ENCODE measurements around the gene MBD3L2B.

Gene MBD3L2B

DNA sequence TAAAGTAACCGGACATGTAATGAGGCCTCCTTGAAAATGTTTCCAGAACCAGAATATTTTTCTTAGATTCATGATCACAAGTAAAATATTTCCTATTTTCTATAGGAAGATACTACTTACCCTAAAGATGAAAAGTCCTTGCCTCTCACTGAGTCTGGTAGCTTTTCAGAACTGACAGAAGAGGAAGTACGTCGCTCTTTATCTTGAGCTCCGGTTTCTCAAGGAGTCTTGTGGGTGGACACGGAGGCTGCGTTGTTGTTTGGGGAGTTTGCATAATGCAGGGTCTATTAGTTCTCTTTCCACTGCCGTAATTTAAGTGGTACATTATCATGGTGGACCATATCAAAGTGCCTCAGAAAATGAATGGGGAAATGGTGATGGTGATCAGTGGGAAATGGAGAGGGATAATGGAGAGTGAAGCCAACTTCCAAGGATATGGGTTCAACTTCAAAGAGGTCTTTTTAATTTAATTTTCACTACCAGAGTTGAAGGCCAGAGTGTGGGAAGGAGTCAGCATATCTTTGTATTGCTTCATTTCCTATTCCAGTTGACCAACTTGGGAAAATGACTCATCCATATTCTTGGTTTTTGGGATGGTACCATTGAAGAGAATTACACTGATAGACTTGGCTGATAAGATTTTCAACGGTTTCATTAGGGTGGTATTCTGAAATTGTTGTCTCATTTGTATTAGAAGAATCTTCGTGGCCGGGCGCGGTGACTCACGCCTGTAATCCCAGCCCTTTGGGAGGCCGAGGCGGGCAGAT lies 23.4 kb downstream of the MBD3L2B start:
- H3K27ac ChIP-seq (ENCODE audit: insufficient read depth, low read length, poor library complexity, severe bottlenecking): no peak overlapping the region
- H3K36me3 ChIP-seq (ENCODE audit: control insufficient read depth, insufficient read depth, low read length): no peaks in the 10 kb centered on the region
- no peaks in the 10 kb centered on the region for H3K27me3 ChIP-seq (replicated peaks; ENCODE audit: control insufficient read depth, insufficient read depth, low read length, poor library complexity, severe bottlenecking)
- peak overlapping the region; percentile 6 for H3K4me3 ChIP-seq (ENCODE audit: insufficient read depth, low read depth, low read length, poor library complexity, severe bottlenecking)
- H3K4me1 ChIP-seq (ENCODE audit: control insufficient read depth, insufficient read depth, low read length, poor library complexity, severe bottlenecking): no peaks in the 10 kb centered on the region
- no peaks in the 10 kb centered on the region for H3K9me3 ChIP-seq (ENCODE audit: control insufficient read depth, low read length)
- no peak for DNase-seq

DNA sequence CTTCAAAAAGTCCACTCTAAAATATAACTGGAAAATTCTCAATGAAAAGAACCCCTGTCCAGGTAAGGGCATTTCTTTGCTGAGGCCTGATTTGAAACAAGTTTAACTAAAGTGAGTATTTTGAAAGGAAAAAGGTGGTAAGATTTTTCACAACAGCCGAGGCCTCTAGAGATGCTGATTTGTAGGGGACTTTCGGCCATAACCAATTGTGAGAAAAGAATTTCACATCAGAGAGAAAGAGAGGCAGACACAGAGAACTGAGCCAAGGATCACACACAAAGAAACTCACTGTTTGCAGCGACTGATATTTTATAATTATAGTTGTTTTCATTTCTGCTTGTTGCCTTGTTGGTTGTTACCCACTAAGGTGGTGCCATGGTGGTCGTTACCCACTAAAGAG lies 24.4 kb downstream of the MBD3L2B start:
- H3K4me3 ChIP-seq (ENCODE audit: insufficient read depth, low read depth, low read length, poor library complexity, severe bottlenecking): no peak overlapping the region
- no peaks in the 10 kb centered on the region for H3K36me3 ChIP-seq (ENCODE audit: control insufficient read depth, insufficient read depth, low read length)
- no peaks in the 10 kb centered on the region for H3K27me3 ChIP-seq (replicated peaks; ENCODE audit: control insufficient read depth, insufficient read depth, low read length, poor library complexity, severe bottlenecking)
- no peaks in the 10 kb centered on the region for H3K4me1 ChIP-seq (ENCODE audit: control insufficient read depth, insufficient read depth, low read length, poor library complexity, severe bottlenecking)
- DNase-seq: no peak
- H3K27ac ChIP-seq (ENCODE audit: insufficient read depth, low read length, poor library complexity, severe bottlenecking): no peak overlapping the region
- no peaks in the 10 kb centered on the region for H3K9me3 ChIP-seq (ENCODE audit: control insufficient read depth, low read length)

DNA sequence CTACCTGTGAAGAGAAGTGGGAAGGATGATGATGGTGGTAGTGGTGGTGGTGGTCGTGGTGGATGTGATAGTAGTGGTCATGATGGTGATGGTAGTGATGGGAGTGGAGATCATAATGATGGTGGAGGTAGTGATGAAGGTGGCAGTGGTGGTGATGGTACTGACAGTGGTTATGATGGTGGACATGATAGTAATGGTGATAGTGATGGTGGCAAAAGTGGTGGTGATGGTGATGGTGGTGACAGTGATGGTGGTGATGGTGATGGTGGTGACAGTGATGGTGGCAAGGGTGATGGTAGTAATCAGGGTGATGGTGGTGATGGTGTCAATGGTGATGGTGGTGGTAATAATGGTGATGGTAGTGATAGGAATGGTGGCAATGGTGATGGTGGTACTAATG lies 26.2 kb downstream of the MBD3L2B start:
- Histone ChIP-seq H3K9me3 (ENCODE audit: control insufficient read depth, low read length) (no peaks in the 10 kb centered on the region), H3K27ac (ENCODE audit: insufficient read depth, low read length, poor library complexity, severe bottlenecking) (no peak overlapping the region), H3K27me3 (replicated peaks; ENCODE audit: control insufficient read depth, insufficient read depth, low read length, poor library complexity, severe bottlenecking) (no peaks in the 10 kb centered on the region), H3K4me1 (ENCODE audit: control insufficient read depth, insufficient read depth, low read length, poor library complexity, severe bottlenecking) (no peaks in the 10 kb centered on the region), H3K36me3 (ENCODE audit: control insufficient read depth, insufficient read depth, low read length) (no peaks in the 10 kb centered on the region), H3K4me3 (ENCODE audit: insufficient read depth, low read depth, low read length, poor library complexity, severe bottlenecking) (no peak overlapping the region)
- no peak for DNase-seq

DNA sequence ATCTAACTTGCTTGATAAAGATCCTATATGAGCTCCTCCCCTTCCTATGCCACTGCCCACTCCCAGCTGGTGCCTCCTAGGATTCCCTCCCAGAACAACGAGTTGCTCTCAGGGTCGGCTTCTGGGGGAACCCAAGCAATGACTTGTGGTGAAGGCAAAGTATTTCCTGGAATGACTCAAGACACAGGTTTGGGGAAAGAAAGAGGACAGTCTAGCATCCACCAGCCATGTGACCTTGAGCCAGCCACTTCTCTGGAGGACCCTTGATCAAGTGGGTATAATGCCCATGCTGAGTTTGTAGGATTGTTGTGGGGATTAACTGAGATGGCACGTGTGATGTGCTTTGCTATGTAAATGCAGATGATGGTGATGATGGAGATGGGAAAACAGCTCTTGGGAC lies 33.0 kb downstream of the MBD3L2B start:
- Histone ChIP-seq H3K36me3 (ENCODE audit: control insufficient read depth, insufficient read depth, low read length) (peaks cover 2% of the 10 kb centered on the region), H3K4me1 (ENCODE audit: control insufficient read depth, insufficient read depth, low read length, poor library complexity, severe bottlenecking) (no peaks in the 10 kb centered on the region), H3K27me3 (replicated peaks; ENCODE audit: control insufficient read depth, insufficient read depth, low read length, poor library complexity, severe bottlenecking) (no peaks in the 10 kb centered on the region), H3K4me3 (ENCODE audit: insufficient read depth, low read depth, low read length, poor library complexity, severe bottlenecking) (no peak overlapping the region), H3K27ac (ENCODE audit: insufficient read depth, low read length, poor library complexity, severe bottlenecking) (no peak overlapping the region), H3K9me3 (ENCODE audit: control insufficient read depth, low read length) (no peaks in the 10 kb centered on the region)
- DNase-seq: no peak

DNA sequence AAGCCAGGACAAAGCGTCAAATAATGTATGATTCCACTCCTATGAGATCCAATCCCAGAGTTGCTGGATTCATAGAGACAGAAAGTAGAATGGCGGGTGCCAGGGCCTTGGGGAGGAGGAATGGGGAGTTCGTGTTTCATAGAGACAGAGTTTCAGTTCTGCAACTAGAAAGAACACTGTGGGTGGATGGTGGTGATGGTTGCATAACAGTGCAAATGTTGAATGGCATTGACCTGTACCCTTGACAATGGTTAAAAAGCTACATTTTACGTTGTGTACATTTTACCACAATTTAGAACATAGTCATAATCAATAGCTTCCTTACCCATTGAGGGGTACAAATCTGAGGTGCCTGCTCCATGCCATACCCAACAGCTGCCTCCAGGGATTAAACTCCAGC lies 33.4 kb downstream of the MBD3L2B start:
- Histone ChIP-seq H3K27me3 (replicated peaks; ENCODE audit: control insufficient read depth, insufficient read depth, low read length, poor library complexity, severe bottlenecking) (no peaks in the 10 kb centered on the region), H3K4me1 (ENCODE audit: control insufficient read depth, insufficient read depth, low read length, poor library complexity, severe bottlenecking) (no peaks in the 10 kb centered on the region), H3K4me3 (ENCODE audit: insufficient read depth, low read depth, low read length, poor library complexity, severe bottlenecking) (no peak overlapping the region), H3K9me3 (ENCODE audit: control insufficient read depth, low read length) (no peaks in the 10 kb centered on the region), H3K36me3 (ENCODE audit: control insufficient read depth, insufficient read depth, low read length) (peaks cover 2% of the 10 kb centered on the region), H3K27ac (ENCODE audit: insufficient read depth, low read length, poor library complexity, severe bottlenecking) (no peak overlapping the region)
- no peak for DNase-seq

DNA sequence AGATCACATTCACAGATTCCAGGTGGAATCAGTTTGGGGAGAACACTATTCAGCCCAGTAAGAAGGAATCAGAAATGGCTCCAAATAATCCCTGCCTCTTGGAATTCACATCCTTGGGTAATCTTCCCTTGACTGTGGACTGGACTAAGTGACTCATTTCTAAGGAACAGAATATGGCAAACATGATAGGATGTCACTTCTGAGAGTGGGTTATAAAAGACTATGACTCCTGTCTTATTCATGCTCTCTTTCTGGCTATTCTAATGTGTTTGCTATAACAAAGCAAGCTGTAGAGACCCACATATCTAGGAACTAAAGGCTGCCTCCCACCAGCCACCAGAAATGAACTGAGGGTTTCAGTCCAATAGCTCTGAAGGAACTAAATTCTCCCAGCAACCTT lies 37.8 kb downstream of the MBD3L2B start:
- no peaks in the 10 kb centered on the region for H3K27me3 ChIP-seq (replicated peaks; ENCODE audit: control insufficient read depth, insufficient read depth, low read length, poor library complexity, severe bottlenecking)
- H3K36me3 ChIP-seq (ENCODE audit: control insufficient read depth, insufficient read depth, low read length): peaks cover 2% of the 10 kb centered on the region
- H3K27ac ChIP-seq (ENCODE audit: insufficient read depth, low read length, poor library complexity, severe bottlenecking): no peak overlapping the region
- H3K9me3 ChIP-seq (ENCODE audit: control insufficient read depth, low read length): peaks cover 2% of the 10 kb centered on the region
- DNase-seq: no peak
- H3K4me3 ChIP-seq (ENCODE audit: insufficient read depth, low read depth, low read length, poor library complexity, severe bottlenecking): no peak overlapping the region
- no peaks in the 10 kb centered on the region for H3K4me1 ChIP-seq (ENCODE audit: control insufficient read depth, insufficient read depth, low read length, poor library complexity, severe bottlenecking)

DNA sequence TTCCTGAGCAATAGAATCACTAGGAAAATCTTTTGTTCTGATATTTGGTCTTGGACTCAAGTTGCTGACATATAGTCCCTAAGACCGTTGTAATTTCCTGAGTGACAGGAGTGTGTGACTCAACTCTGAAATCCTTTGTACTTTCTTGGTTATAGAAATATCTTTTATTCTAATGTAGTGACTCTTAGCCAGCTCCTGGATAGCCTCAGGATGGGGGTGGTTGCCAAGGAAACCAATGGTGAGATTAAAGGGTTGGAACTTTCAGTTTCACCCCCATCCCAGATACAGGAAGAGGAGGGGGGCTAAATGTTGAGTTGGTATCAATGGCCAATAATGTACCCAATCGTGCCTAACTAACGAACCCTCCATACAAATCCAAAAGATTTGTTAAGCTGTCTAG lies 41.8 kb downstream of the MBD3L2B start:
- no peak overlapping the region for H3K27ac ChIP-seq (ENCODE audit: insufficient read depth, low read length, poor library complexity, severe bottlenecking)
- H3K4me1 ChIP-seq (ENCODE audit: control insufficient read depth, insufficient read depth, low read length, poor library complexity, severe bottlenecking): no peaks in the 10 kb centered on the region
- no peak overlapping the region for H3K4me3 ChIP-seq (ENCODE audit: insufficient read depth, low read depth, low read length, poor library complexity, severe bottlenecking)
- peaks cover 11% of the 10 kb centered on the region for H3K9me3 ChIP-seq (ENCODE audit: control insufficient read depth, low read length)
- no peak for DNase-seq
- no peaks in the 10 kb centered on the region for H3K36me3 ChIP-seq (ENCODE audit: control insufficient read depth, insufficient read depth, low read length)
- no peaks in the 10 kb centered on the region for H3K27me3 ChIP-seq (replicated peaks; ENCODE audit: control insufficient read depth, insufficient read depth, low read length, poor library complexity, severe bottlenecking)

DNA sequence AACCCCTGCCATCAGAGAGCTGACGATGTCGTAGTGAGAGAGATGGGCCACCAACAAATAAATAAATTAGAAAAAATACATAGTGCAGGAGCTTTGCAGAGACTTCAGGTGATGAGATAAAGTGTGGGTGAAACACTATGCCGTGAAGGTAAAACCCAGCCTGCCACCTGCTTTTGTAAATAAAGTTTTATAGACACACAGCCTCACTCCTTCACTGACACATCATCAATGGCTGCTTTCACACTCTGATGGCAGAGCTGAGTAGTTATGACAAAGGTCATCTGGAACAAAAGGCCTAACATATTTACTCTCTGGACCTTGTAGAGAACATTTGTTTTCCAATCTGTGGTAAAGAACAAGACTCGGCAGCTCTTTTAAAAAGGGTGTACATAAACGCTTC lies 45.0 kb downstream of the MBD3L2B start:
- no peak for DNase-seq
- no peaks in the 10 kb centered on the region for H3K36me3 ChIP-seq (ENCODE audit: control insufficient read depth, insufficient read depth, low read length)
- no peaks in the 10 kb centered on the region for H3K4me1 ChIP-seq (ENCODE audit: control insufficient read depth, insufficient read depth, low read length, poor library complexity, severe bottlenecking)

DNA sequence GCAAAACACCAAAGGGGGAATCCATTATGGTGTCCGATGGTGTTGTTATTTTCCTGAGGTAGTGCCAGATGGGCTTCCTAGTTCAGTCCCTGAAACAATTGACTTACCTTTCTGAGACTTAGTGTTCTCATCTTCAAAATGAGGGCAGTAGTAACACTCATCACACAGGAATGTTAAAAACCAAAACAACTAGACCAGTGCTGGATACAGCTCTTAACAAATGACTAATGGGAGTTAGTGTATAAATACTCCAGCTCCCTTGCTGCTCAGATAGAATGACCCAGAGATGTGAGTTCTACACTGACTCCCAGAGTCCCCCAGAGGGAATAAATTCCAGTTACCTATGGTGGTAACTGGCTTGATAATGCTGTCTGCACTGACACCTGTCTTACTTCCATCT lies 49.9 kb downstream of the MBD3L2B start:
- H3K27me3 ChIP-seq (replicated peaks; ENCODE audit: control insufficient read depth, insufficient read depth, low read length, poor library complexity, severe bottlenecking): no peaks in the 10 kb centered on the region
- no peaks in the 10 kb centered on the region for H3K4me1 ChIP-seq (ENCODE audit: control insufficient read depth, insufficient read depth, low read length, poor library complexity, severe bottlenecking)
- no peaks in the 10 kb centered on the region for H3K36me3 ChIP-seq (ENCODE audit: control insufficient read depth, insufficient read depth, low read length)
- no peaks in the 10 kb centered on the region for H3K9me3 ChIP-seq (ENCODE audit: control insufficient read depth, low read length)
- DNase-seq: no peak
- H3K4me3 ChIP-seq (ENCODE audit: insufficient read depth, low read depth, low read length, poor library complexity, severe bottlenecking): no peak overlapping the region
- H3K27ac ChIP-seq (ENCODE audit: insufficient read depth, low read length, poor library complexity, severe bottlenecking): no peak overlapping the region

More for the DNA sequence above, 45.0 kb downstream of the MBD3L2B start:
- Histone ChIP-seq H3K9me3 (ENCODE audit: control insufficient read depth, low read length) (peaks cover 11% of the 10 kb centered on the region), H3K4me3 (ENCODE audit: insufficient read depth, low read depth, low read length, poor library complexity, severe bottlenecking) (no peak overlapping the region), H3K27me3 (replicated peaks; ENCODE audit: control insufficient read depth, insufficient read depth, low read length, poor library complexity, severe bottlenecking) (no peaks in the 10 kb centered on the region), H3K27ac (ENCODE audit: insufficient read depth, low read length, poor library complexity, severe bottlenecking) (no peak overlapping the region)

DNA sequence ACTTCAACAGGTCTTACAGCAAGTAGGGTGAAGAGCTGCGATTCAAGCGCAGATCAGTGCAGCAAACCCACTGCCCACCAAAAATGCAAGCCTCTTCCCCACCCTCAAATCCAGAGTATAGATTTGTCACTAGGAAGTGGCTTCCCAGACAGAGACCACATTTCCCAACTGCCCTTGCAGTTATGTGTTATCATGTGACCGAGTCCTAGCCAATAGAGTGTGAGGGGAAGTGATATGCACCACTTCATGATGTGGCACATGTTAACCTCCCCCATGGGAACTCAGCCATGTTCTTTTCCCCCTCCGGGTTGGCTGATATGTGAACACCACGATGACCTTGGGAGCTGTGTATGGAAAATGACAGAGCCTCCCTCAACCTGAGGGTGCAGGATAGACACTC lies 50.8 kb downstream of the MBD3L2B start:
- Histone ChIP-seq H3K9me3 (ENCODE audit: control insufficient read depth, low read length) (no peaks in the 10 kb centered on the region), H3K36me3 (ENCODE audit: control insufficient read depth, insufficient read depth, low read length) (no peaks in the 10 kb centered on the region), H3K4me1 (ENCODE audit: control insufficient read depth, insufficient read depth, low read length, poor library complexity, severe bottlenecking) (no peaks in the 10 kb centered on the region), H3K27ac (ENCODE audit: insufficient read depth, low read length, poor library complexity, severe bottlenecking) (no peak overlapping the region), H3K27me3 (replicated peaks; ENCODE audit: control insufficient read depth, insufficient read depth, low read length, poor library complexity, severe bottlenecking) (no peaks in the 10 kb centered on the region), H3K4me3 (ENCODE audit: insufficient read depth, low read depth, low read length, poor library complexity, severe bottlenecking) (no peak overlapping the region)
- no peak for DNase-seq
